Tibial artery (tissue), 4 donors: ENCODE data around the gene ARHGEF3.
A peak's percentile ranks its signal among the peaks of the same experiment; 100 is the strongest.
"Not testable (repeated sequence)": the region's sequence is repeated elsewhere in the genome, so short reads cannot be mapped to it uniquely, and the experiment has no call there.

Source experiments
- DNase-seq, 2 donors: peaks; one replicate each; pipeline ENCODE4 v3.0.0-alpha.2; 2019
- H3K27ac ChIP-seq, 2 donors: fragments of 200-600 bp; sonication (generic) in 1 of 2; 1 replicate in 1 of 2; 2 replicates in 1 of 2; pipeline ENCODE4 v1.5.1; 2018 to 2019; ENCODE audit warnings: mild to moderate bottlenecking in 1 of 2
- H3K27me3 ChIP-seq, 2 donors: fragments of 200-600 bp; sonication (generic) in 1 of 2; one replicate each; pipeline versions ENCODE4 v1.5.1 to v1.6.0; 2016 to 2019
- H3K36me3 ChIP-seq, 3 donors: fragments of 200-600 bp; sonication (generic) in 2 of 3; one replicate each; pipeline ENCODE4 v1.5.1; 2016 to 2019; ENCODE audit warnings: mild to moderate bottlenecking in 2 of 3
- H3K4me1 ChIP-seq, 4 donors: fragments of 200-600 bp; sonication (generic) in 2 of 4; 1 replicate in 3 of 4; 2 replicates in 1 of 4; pipeline ENCODE4 v1.5.1; 2016 to 2019
- H3K4me3 ChIP-seq, 2 donors: fragments of 200-600 bp; sonication (generic) in 1 of 2; 1 replicate in 1 of 2; 2 replicates in 1 of 2; pipeline ENCODE4 v1.5.1; 2018 to 2019; ENCODE audit warnings: mild to moderate bottlenecking in 2 of 2
- H3K9me3 ChIP-seq, 3 donors: fragments of 200-600 bp; sonication (generic) in 1 of 3; one replicate each; pipeline ENCODE4 v1.5.1; 2016 to 2019
- CTCF ChIP-seq, 2 experiments: fragments of 200-600 bp in 1 of 2; fragments of 450-650 bp in 1 of 2; IDR thresholded peaks; one replicate each; pipeline ENCODE4 v1.5.1; 2017 to 2019; ENCODE audit warnings: antibody characterized with exemption in 2 of 2, mild to moderate bottlenecking in 1 of 2, moderate library complexity in 1 of 2
- intact Hi-C: fragments of 100-400 bp; cut with DNase I; formaldehyde crosslinking; loops from one replicate; pipeline ENCODE4 v1.15.0; 2023; ENCODE audit warnings: low total_unique reads

Gene ARHGEF3

GRCh38 chr3:56711344-56711743 is 90.4 kb downstream of the ARHGEF3 start:
- Histone ChIP-seq H3K4me3 (no peak overlapping the region), H3K36me3 (no peaks in the 10 kb centered on the region), H3K27me3 (no peaks in the 10 kb centered on the region), H3K9me3 (peaks cover 0 to 11% (median 0%) of the 10 kb centered on the region in 3 donors), H3K27ac (no peak overlapping the region), H3K4me1 (no peaks in the 10 kb centered on the region)
- TF ChIP-seq CTCF (IDR thresholded peaks at IDR 0.05): no peak
- intact Hi-C loops: no loop called here
- DNase-seq: no peak

- H3K9me3 ChIP-seq, H3K4me1 ChIP-seq, intact Hi-C loops, DNase-seq, H3K27me3 ChIP-seq, H3K36me3 ChIP-seq, H3K27ac ChIP-seq, H3K4me3 ChIP-seq: not testable (repeated sequence)
Measured at GRCh38 chr3:56707412-56707811, 94.3 kb downstream of the ARHGEF3 start.

- no peak for TF ChIP-seq CTCF (IDR thresholded peaks at IDR 0.05)
- Histone ChIP-seq H3K27me3 (no peaks in the 10 kb centered on the region), H3K27ac (no peak overlapping the region), H3K36me3 (no peaks in the 10 kb centered on the region), H3K4me3 (no peak overlapping the region), H3K4me1 (peaks cover 0 to 3% (median 0%) of the 10 kb centered on the region in 4 donors), H3K9me3 (no peaks in the 10 kb centered on the region)
- intact Hi-C loops: no loop called here
- no peak for DNase-seq
Measured at GRCh38 chr3:56706629-56707028, 95.1 kb downstream of the ARHGEF3 start.

- no peak for TF ChIP-seq CTCF (IDR thresholded peaks at IDR 0.05)
- Histone ChIP-seq H3K27ac (no peak overlapping the region), H3K4me3 (no peak overlapping the region), H3K27me3 (no peaks in the 10 kb centered on the region), H3K36me3 (no peaks in the 10 kb centered on the region), H3K4me1 (peaks cover 0 to 3% (median 0%) of the 10 kb centered on the region in 4 donors), H3K9me3 (no peaks in the 10 kb centered on the region)
- intact Hi-C loops: loop anchor here (5.0 kb wide), 1 partner anchor 98 kb away; the partner anchor contains the start of gene ARHGEF3
- DNase-seq: no peak
Measured at GRCh38 chr3:56704706-56705105, 97.0 kb downstream of the ARHGEF3 start.

GRCh38 chr3:56702490-56703315 is 99.0 kb downstream of the ARHGEF3 start:
- no peak overlapping the region for H3K27ac ChIP-seq
- peak in 1 of 2 donors; percentile 34 for DNase-seq
- H3K27me3 ChIP-seq: no peaks in the 10 kb centered on the region
- H3K4me3 ChIP-seq: no peak overlapping the region
- no peaks in the 10 kb centered on the region for H3K36me3 ChIP-seq
- intact Hi-C loops: loop anchor here (5.0 kb wide), 1 partner anchor 100 kb away; the partner anchor contains the start of gene ARHGEF3
- peak; percentile 87 to 90 for TF ChIP-seq CTCF (IDR thresholded peaks at IDR 0.05)
- no peaks in the 10 kb centered on the region for H3K9me3 ChIP-seq
- H3K4me1 ChIP-seq: peaks cover 0 to 3% (median 0%) of the 10 kb centered on the region in 4 donors

GRCh38 chr3:56700151-56700550 is 101.6 kb downstream of the ARHGEF3 start:
- no peak overlapping the region for H3K27ac ChIP-seq
- intact Hi-C loops: loop anchor here (2.0 to 5.0 kb wide), 2 partner anchors 102 to 289 kb away; partner anchors contain the start of gene ARHGEF3

More at GRCh38 chr3:56700151-56700550, 101.6 kb downstream of the ARHGEF3 start:
- peaks cover 0 to 3% (median 0%) of the 10 kb centered on the region in 4 donors for H3K4me1 ChIP-seq
- TF ChIP-seq CTCF (IDR thresholded peaks at IDR 0.05): no peak
- H3K9me3 ChIP-seq: no peaks in the 10 kb centered on the region
- DNase-seq: no peak
- H3K36me3 ChIP-seq: no peaks in the 10 kb centered on the region
- no peaks in the 10 kb centered on the region for H3K27me3 ChIP-seq
- no peak overlapping the region for H3K4me3 ChIP-seq
